HG03571 (cell line): ENCODE data around the gene C19orf67.
"Not testable (repeated sequence)": the region's sequence is repeated elsewhere in the genome, so short reads cannot be mapped to it uniquely, and the experiment has no call there.

ENCODE experiments used
- ATAC-seq: cut with Tn5 transposase; IDR thresholded peaks from one replicate; pipeline ENCODE4 v1.9.1; 2021; ENCODE audit not compliant: unreplicated experiment

C19orf67 gene

GRCh38 chr19:14058182-14059092 is 27.1 kb downstream of the C19orf67 start:
- no peak for ATAC-seq

- ATAC-seq, result no peak
These were observed 28.7 kb downstream of the C19orf67 start for GRCh38 chr19:14056741-14057356.

- ATAC-seq, result no peak
These were observed 29.4 kb downstream of the C19orf67 start for GRCh38 chr19:14056069-14056666.

DNA sequence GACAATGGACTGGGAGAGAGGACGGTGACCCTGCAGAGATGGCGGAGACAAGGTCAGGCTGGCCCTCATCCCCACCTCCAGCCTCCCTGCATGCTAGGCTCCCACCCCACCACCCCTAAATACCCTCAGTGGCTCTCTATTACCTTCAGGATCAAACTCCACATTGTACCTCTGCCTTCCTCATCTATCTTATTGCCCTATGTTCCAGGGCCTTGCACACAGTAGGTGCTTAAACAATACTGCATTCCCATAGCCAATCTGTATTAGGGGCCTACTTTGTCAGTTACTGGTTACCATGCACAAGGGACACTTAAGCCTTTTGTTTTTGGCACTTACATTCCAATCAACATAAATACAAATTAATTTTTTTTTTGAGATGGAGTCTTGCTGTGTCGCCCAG is 30.2 kb downstream of the C19orf67 start:
- ATAC-seq, result no peak

DNA sequence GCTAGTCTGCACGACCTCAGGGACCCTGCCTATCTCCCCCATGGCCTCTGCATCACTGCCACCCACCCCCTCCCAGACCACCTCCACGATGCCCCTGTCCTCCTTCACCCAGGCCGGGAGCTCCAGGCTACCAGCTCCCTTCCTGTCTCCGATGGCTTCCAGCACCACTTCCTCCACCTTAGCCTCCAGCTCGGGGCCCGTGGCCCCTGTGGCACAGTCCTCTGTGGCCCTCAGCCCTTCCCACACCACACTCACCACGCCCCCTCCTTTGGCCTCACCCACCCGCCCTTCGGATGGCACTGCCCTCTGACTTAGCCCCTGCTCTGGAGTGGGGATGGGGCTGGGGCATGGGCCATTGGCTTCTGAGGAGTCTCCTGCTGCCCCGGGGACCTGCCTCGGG is 30.9 kb downstream of the C19orf67 start:
- ATAC-seq, result no peak

GRCh38 chr19:14054099-14054498 is 31.5 kb downstream of the C19orf67 start:
- ATAC-seq, result no peak

GRCh38 chr19:14053500-14053899 is 32.1 kb downstream of the C19orf67 start:
- ATAC-seq, result no peak

GRCh38 chr19:14053032-14053431 is 32.6 kb downstream of the C19orf67 start:
- ATAC-seq, result no peak

DNA sequence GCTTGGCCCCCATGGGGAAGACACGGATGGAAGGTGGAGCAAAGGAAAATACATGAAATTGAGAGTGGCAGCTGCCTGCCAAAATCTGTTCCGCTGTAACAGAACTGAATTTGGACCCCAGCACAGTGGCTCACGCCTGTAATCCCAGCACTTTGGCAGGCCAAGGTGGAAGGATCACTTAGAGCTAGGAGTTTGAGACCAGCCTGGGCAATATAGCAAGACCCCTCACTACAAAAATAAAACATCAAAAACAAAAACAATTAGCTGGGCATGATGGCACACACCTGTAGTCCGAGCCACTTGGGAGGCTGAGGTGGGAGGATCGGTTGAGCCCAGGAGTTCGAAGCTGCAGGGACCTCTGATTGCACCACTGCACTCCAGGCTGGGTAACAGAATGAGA is 33.1 kb downstream of the C19orf67 start:
- no peak for ATAC-seq

DNA sequence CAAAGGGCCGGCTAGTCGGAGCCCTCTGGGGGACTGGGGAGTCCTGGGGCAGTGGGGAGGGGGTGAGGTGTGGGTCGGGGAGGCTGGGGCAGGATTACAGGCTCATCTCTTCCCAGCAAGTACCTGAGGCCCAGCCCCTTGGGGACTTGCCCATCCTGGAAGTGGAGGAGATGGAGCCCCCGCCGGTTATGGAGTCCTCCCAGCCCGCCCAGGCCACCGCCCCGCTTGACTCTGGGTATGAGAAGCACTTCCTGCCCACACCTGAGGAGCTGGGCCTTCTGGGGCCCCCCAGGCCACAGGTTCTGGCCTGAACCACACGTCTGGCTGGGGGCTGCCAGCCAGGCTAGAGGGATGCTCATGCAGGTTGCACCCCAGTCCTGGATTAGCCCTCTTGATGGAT is 33.6 kb downstream of the C19orf67 start:
- ATAC-seq, result no peak

GRCh38 chr19:14050961-14051360 is 34.6 kb downstream of the C19orf67 start:
- not testable (repeated sequence) for ATAC-seq

DNA sequence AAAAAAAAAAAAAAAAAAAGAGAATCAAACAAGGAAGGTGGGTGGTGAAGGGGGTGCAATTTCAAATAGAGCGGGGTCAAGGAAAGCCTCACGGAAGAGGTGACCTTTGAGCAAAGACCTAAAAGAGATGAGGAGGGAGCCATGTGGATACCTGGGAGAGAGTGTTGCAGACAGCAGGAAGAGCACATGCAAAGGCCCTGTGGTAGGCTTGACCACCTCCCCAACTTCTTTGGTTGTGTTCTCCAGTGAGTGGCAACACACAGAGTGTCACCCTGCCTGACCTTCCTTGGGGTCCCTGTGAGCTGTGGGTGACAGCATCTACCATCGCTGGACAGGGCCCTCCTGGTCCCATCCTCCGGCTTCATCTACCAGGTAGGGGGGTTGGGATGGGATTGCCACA is 35.1 kb downstream of the C19orf67 start:
- ATAC-seq, result no peak

DNA sequence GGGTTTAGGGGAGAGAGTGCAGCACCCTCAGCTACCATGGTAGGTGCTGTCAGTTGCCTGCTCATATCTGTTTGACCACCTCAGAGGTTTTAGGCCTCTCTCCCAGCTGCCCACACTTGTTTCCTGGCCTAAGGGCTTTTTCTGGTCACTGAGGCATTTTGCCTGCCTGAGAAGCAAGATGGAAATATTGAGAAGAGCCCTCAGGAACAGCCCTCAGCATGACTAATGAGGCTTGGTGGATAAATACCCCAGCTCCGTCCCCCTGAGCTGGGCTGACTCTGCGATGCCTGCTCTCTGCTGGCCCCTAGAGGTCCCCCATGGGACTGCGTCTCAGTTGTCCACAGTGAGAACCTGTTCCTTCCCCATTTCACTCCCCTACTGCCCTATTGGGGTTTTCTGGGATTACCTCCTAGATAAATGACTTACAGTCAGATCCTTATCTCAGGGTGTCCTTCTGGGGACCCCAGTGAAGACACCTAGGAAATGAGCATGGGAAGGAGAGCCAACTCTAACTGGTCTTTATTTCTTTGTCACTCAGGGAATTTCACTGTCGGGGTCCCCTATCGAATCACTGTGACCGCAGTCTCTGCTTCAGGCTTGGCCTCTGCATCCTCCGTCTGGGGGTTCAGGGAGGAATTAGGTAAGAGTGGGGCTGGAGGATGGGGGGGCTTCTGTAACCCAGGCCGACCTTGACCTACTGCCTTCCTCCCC is 37.0 kb downstream of the C19orf67 start:
- no peak for ATAC-seq

DNA sequence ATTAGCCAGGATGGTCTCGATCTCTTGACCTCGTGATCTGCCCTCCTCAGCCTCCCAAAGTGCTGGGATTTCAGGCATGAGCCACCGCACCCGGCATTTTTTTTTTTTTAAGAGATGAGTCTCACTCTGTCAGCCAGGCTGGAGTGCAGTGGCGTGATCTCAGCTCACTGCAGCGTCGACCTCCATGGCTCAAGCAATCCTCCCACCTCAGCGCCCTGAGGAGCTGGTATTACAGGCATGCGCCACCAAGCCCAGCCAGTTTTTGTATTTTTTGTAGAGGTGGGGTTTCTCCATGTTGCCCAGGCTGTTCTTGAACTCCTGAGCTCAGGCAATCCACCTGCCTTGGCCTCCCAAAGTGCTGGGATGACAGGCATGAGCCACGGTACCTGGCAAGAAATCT is 37.7 kb downstream of the C19orf67 start:
- ATAC-seq, result not testable (repeated sequence)

- ATAC-seq, result peak; percentile 59
These were observed 42.6 kb downstream of the C19orf67 start for GRCh38 chr19:14042659-14043608.

GRCh38 chr19:14039181-14039580 is 46.4 kb downstream of the C19orf67 start:
- no peak for ATAC-seq

GRCh38 chr19:14035706-14036105 is 49.9 kb downstream of the C19orf67 start:
- no peak for ATAC-seq

DNA sequence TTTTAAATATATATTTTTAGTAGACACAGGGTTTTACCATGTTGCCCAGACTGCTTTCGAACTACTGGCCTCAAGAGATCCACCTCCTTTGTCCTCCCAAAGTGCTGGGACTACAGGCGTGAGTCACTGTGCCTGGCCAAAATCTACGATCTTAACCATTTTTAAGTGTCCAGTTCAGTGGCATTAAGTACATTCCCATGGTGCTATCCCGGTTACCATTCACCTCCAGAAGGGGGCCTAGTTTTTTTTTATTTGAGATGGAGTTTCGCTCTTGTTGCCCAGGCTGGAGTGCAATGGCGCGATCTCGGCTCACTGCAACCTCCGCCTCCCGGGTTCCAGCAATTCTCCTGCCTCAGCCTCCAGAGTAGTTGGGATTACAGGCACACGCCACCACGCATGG is 50.4 kb downstream of the C19orf67 start:
- ATAC-seq, result not testable (repeated sequence)

DNA sequence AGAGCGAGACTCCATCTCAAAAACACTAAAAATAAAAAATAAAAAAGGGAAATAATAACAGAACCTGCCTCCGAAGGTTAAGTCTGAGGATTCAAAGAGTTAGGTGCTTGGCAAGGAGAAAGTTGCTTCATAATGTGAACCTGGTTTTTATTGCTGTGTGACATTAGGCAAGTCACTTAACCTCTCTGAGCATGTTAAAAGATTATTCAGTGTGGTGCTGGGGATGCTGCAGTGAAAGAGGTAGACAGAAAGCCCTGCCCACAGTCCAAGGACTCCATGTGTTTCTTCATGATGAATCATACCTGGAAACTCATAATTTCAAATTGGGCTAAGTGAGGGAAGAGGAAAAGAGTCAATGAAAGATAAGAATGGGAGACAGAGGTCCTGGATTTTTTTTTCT is 51.6 kb downstream of the C19orf67 start:
- ATAC-seq, result no peak
